Measurements from ENCODE around the gene TBC1D9B. TPM values are rescaled to one million over a fixed set of nuclear protein-coding genes. Genes with fewer than 3 reads are reported as not detected.
A peak's percentile ranks its signal among the peaks of the same experiment; 100 is the strongest.

The TBC1D9B gene
- total and polyA plus RNA-seq, 9 of the 15 experiments (the other 6 are each of a cell fraction or from before 2014, with no cell fraction given), result 2.9 to 59.1 (median 33.5) TPM

DNA sequence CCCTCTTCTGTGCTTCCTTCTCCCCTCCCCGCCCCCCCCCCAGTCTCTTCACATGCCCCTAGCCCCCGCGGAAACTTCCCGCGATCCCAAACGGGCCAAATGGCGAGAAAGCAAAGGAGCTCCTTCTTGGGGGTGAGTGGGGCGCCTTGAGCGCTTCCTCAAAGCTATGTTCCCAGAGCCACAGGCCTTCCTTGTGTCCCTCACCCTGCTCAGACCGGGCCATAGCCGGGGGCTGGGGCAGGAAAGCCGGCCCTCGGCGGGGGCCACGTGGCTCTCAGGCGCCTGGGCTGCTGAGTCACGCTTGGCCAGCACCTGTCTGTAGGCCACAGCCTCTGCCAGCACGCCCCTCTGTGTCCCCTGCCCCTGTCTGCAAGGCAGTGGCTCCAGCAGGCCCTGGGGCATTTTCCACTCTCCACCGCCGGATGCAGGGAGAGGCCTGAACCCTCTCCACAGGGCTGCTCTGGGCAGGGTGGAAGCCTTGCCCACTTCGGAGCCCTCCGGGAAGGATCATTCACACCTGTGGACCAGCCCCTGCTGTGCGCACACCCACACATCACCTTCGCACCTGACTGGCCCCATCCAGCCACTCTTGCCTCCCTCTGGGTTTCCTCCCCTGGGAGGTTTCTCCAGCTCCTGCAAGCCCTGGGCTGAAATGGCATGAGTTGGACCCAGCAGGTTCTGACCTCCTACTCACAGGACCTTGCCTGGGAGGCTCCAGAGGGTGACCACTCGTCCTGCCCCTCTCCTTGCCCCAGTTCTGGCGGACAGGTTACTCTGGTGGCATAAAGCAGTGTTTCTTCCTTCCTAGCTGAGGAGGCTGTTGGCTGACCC lies 88.2 kb downstream of the TBC1D9B start (continued):
- no peak for TF ChIP-seq SRSF9 (IDR thresholded peaks at IDR 0.05; ENCODE audit: borderline replicate concordance, low read depth, low read length)
- TF ChIP-seq, protein P1, sequence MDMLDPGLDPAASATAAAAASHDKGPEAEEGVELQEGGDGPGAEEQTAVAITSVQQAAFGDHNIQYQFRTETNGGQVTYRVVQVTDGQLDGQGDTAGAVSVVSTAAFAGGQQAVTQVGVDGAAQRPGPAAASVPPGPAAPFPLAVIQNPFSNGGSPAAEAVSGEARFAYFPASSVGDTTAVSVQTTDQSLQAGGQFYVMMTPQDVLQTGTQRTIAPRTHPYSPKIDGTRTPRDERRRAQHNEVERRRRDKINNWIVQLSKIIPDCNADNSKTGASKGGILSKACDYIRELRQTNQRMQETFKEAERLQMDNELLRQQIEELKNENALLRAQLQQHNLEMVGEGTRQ (CRISPR knock-in tag; IDR thresholded peaks at IDR 0.05), result peak; percentile 80
- peak; percentile 83 for TF ChIP-seq TSHZ1 (CRISPR knock-in tag; IDR thresholded peaks at IDR 0.05)
- TF ChIP-seq CTCF (IDR thresholded peaks at IDR 0.05 in 2 of 3, conservative IDR thresholded peaks at IDR 0.05 in 1 of 3; ENCODE audit: insufficient read depth in 2 of 3, low read depth in 1 of 3, low read length in 3 of 3), result 0 out of 6 replicates have a peak, but pooled peaks of 1 of the 3 experiments have one; percentile 9
- no peak for TF ChIP-seq ZC3H8 (IDR thresholded peaks at IDR 0.05)
- TF ChIP-seq ZKSCAN8 (CRISPR knock-in tag; IDR thresholded peaks at IDR 0.05), result peak; percentile 92
- peak; percentile 73 for TF ChIP-seq BHLHE40 (IDR thresholded peaks at IDR 0.05; ENCODE audit: low read length)
- TF ChIP-seq, protein P2, sequence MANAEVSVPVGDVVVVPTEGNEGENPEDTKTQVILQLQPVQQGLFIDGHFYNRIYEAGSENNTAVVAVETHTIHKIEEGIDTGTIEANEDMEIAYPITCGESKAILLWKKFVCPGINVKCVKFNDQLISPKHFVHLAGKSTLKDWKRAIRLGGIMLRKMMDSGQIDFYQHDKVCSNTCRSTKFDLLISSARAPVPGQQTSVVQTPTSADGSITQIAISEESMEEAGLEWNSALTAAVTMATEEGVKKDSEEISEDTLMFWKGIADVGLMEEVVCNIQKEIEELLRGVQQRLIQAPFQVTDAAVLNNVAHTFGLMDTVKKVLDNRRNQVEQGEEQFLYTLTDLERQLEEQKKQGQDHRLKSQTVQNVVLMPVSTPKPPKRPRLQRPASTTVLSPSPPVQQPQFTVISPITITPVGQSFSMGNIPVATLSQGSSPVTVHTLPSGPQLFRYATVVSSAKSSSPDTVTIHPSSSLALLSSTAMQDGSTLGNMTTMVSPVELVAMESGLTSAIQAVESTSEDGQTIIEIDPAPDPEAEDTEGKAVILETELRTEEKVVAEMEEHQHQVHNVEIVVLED (CRISPR knock-in tag; IDR thresholded peaks at IDR 0.05), result no peak
- no peak for TF ChIP-seq EP300 (IDR thresholded peaks at IDR 0.05; ENCODE audit: low read length)
- TF ChIP-seq, protein P3, sequence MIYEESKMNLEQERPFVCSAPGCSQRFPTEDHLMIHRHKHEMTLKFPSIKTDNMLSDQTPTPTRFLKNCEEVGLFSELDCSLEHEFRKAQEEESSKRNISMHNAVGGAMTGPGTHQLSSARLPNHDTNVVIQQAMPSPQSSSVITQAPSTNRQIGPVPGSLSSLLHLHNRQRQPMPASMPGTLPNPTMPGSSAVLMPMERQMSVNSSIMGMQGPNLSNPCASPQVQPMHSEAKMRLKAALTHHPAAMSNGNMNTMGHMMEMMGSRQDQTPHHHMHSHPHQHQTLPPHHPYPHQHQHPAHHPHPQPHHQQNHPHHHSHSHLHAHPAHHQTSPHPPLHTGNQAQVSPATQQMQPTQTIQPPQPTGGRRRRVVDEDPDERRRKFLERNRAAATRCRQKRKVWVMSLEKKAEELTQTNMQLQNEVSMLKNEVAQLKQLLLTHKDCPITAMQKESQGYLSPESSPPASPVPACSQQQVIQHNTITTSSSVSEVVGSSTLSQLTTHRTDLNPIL (CRISPR knock-in tag; IDR thresholded peaks at IDR 0.05), result no peak; the same call in 1 of the 2 replicates
- no peak for TF ChIP-seq ZNF384 (IDR thresholded peaks at IDR 0.05; ENCODE audit: low read depth, low read length)
- no peak for TF ChIP-seq TARDBP (IDR thresholded peaks at IDR 0.05)
- no peak for TF ChIP-seq KLF10 (CRISPR knock-in tag; IDR thresholded peaks at IDR 0.05)
- TF ChIP-seq ZNF165 (CRISPR knock-in tag; IDR thresholded peaks at IDR 0.05; ENCODE audit: borderline replicate concordance), result peak; percentile 94
- TF ChIP-seq, protein P4, sequence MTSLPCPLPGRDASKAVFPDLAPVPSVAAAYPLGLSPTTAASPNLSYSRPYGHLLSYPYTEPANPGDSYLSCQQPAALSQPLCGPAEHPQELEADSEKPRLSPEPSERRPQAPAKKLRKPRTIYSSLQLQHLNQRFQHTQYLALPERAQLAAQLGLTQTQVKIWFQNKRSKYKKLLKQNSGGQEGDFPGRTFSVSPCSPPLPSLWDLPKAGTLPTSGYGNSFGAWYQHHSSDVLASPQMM (CRISPR knock-in tag; IDR thresholded peaks at IDR 0.05), result no peak
- TF ChIP-seq HMG20A (CRISPR knock-in tag; conservative IDR thresholded peaks at IDR 0.05), result 0 out of 2 replicates have a peak, but pooled peaks have one; percentile 9
- peak; percentile 55; the same call in 1 of the 2 replicates for TF ChIP-seq ZFP1 (CRISPR knock-in tag; IDR thresholded peaks at IDR 0.05)
- TF ChIP-seq TCF7L2 (IDR thresholded peaks at IDR 0.05; ENCODE audit: low read depth, low read length), result no peak

All from K562 (cell line).